Stimulated activated CD4-positive, alpha-beta T cell treated with anti-CD3 and anti-CD28 coated beads, Interleukin-1b, Interleukin-23, amount 100 ng/mL, for 24 hours (primary cell): ENCODE data around the gene YWHAQ.
A peak's percentile ranks its signal among the peaks of the same experiment; 100 is the strongest.

Source experiments
- DNase-seq, 4 experiments: peaks; one replicate each; pipeline ENCODE4 v3.0.0-alpha.2; 2020; ENCODE audit warnings: low read depth in 4 of 4, low spot score in 1 of 4

Gene YWHAQ

DNA sequence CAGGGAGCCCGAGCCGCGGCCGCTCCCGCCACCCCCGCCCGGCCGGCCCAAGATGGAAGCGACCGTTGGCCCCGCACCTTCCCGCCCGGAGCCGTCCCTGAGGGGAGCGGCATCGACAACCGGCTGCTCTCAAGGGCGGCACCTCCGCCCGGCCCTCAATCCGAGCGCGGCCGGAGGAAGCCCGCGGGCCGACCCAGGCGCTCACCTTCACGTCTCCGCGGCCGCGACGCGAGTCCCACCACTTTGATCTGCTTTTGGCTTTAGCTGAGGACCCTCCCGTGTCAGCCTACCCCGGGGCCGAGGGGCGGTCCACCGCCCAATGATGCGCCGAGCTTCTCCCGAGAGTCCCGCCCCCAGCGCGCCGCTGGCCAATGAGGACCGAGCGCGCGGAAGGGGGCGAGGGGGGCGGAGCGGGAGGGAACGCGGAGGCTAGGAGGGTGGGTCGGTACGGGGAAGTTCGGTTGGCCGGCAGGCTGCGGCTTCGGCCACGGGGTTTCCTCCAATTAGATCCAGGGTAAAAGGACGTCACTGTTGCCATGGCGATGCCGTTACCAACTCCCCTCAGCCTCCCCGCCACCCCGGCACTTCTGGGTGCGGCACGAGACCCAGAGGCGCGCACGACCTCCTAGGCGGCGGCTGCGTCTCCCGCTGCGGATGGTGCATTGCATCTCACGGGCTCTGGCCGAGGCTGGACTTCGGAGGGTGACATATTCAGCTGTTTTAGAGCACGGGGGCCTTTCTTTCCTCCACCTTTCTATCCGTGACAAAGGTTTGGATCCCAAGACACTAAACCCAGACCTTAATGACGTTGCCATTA is at the start of gene YWHAQ:
TSS of gene YWHAQ (minus strand) at position 262 of the 817 bp plus-strand sequence. CDS start 545 bp downstream, outside the sequence.
- peak; percentile 89 to 96 (median 96) for DNase-seq

DNA sequence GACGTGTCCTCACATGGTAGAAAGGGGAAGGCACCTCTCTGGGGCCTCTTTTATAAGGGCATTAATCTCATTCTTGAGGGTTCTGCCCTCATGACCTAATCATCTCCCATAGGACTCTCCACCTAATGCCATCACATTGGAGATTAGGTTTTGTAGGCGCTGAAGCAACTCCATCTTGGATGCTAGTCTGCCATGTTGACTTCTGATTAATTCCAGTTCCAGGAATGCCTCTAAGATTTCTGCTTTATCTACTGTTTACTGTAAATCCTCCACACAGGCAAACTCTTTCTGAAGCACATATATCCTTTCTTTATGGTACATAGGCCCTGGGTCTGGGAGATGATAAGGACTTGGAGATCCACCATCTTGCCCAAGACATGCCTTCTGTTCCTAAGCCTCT is 49.3 kb upstream of the YWHAQ start:
- DNase-seq: no peak

DNA sequence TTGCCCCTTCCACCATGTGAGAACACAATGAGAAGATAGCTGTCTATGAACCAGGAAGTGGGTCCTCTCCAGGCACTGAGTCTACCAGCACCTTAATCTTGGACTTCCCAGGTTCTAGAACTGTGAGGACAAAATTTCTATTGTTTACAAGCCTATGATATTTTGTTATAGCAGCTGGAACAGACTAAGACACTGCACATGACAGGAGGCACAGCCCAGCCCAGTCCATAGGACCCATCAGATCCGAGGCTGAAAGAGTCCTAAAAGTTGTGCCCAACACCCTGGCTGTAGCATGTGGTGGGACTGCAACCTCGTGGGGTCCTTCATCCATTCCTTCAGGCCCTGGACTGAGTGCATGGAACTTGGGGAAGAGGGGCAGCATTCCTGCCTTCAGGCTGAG is 48.4 kb upstream of the YWHAQ start:
- DNase-seq: no peak

DNA sequence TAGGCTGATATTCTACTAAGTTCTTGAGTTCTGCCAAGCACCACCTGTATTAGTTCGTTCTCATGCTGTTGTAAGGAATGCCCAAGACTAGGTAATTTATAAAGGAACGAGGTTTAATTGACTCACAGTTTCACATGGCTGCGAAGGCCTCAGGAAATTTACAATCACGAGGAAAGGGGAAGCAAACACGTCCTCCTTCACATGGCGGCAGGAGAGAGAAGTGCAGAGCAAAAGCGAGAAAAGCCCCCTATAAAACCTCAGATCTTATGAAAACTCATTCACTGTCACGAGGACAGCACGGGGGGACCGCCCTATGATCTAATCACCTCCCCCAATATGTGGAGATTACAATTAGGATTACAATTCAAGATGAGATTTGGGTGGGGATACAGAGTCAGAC is 47.7 kb upstream of the YWHAQ start:
- DNase-seq: no peak

DNA sequence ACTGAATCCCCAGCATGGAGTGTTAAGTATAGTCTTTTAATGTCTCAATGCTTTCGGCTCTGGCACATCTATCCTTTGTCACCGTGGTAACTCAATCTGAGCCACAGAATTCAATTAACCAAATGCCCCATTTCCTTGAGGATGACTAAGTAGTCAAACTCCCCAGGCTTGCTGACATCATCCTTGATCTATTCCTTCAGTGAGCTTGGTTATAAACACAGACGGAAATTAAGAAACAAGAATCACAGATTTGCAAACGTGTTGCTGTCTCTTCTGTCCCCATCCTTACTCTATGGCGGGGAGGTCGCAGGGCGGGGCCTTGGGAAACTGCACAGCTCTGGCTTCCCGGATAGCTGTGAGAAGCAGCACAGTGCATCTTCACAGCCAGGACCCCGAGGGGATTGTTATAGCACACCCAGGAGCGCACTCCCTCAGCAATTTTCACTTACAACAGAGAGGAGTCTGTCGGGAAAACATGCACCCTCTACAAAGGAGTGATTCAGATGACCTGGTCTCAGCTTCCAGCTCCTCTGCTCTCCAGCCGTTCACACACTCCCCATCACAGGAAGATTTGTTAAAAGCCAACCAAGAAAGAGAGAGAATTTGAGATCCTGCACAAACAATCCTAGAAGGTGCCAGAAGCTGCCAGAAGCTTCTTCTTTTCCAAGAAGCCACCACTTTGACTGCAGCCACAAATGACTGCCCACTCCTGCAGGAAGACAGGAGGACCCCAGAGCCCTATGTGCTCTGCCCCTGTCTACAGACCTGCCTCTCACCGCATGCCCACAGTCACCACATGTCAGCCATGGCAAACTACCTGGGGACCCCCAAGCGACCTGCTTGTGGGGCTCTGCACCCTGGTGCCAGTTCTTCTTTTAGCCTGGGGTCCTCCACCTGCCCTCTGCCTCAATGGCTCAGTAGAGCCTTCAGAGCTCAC is 44.9 kb upstream of the YWHAQ start:
- DNase-seq: no peak

DNA sequence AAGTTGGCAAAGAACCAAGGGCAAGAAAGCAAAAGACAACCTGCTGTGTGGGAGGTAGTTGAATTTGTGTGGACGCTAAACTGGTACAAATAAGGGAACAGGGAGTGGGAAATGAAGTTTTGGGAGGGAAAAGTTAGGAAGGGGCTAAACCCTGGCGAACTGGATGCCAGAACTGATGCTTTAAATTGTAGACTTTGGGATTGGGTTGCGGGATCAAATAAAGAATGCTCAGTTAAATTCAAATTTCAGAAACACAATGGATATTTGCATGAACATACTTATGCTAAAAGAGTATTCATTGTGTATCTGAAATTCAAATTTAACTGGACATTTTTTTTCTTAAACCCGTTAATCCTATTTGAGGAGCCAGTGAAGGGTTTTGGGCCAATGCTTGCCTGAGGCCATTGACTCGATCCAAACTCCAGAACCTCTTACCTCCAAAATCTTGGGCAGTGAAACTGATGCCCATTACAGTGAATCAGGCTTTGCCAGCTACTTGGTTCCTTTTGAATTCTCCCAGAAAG is 44.2 kb upstream of the YWHAQ start:
- DNase-seq: no peak

DNA sequence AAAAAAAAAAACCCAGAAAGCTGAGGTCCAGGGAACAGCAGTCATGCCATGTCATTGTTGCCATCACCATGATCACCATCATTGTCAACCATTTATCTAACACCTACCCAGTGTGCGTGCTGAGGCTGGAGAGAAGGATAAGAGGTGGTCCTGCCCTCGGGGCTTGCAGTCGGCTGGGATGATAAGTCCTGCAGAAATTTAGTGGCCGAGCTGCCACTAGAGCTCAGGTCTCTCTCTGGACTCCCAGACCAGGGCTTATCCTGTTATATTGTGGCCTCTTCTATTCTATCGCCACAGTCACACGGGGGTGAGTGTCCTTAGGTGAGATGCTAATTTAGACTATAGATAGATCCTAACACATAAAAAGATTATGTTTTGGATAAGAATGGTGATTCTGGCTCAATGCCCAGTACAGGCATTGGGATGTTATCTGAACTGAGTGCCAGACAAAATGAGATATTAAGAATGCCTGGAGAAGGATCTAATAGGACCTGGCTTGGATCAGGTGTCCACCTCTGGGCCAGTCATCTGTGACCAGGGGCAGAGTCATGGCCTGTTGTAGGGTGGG is 43.2 kb upstream of the YWHAQ start:
- no peak for DNase-seq

DNA sequence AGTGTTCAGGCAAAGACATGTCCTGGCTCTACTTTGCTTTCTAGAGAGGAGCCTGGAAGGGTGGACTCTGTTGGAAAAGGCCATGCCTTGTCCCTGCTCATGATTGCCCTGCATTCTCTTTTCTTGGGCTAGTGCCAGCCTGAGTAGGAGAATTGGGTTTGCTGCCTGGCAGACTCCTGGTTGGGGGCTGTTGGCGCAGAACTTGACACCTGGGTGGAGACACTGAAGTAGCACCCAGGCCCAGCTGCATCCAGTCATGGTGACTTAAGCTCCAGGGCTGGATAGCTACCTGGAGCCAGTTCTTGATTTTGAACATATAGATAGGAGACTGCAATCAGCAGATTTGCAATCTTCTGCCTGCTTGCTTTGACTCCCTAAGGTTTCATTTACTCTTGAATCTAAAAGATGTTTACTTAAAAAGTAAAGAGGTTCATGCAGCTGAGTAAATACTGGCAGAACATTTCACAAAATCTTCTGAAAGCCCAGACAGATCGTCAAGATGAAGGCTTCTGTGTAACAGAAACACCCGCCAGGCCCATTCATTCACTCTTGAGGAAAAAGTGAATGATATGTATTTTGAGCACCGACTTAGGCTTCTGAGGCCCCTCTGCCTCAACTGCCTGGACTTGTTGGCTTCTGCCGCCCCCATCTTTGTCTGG is 38.0 kb upstream of the YWHAQ start:
- no peak for DNase-seq

DNA sequence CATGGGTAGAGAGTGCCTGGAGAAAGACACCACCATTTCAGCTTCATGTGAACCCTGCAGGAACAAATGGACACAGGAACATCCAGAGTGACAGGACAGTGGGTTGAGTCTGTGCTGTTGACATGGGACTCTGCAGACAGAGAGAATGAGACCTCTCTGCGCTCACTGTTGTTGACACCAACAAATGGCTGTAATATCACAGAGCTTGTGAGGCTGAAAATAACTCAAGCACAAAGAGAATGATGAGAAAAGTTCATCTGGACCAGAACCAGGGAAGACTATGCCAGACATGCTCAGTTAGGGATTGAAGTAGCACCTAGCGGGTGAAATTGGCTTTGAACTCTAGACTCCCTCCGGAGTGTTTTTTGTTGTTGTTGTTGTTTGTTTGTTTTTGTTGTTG is 37.0 kb upstream of the YWHAQ start:
- no peak for DNase-seq

DNA sequence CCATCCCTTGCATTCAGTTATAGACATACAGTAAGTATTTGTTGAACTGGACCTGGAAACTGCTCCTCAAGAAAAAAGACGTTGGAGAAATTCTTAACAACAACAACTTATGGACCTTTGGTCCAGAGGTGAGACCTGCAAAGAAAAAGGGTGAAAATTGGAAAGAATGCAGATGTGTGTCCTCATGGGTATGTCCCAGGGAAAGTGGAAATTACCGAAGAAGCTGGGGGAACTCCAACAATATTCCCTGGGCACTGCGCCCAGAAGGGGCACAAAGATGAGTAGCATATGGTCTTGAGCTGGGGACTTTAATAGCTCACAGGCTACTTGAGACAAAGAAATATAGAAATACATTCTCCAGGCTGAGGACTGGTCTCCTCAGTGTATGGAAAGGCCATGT is 35.5 kb upstream of the YWHAQ start:
- no peak for DNase-seq

DNA sequence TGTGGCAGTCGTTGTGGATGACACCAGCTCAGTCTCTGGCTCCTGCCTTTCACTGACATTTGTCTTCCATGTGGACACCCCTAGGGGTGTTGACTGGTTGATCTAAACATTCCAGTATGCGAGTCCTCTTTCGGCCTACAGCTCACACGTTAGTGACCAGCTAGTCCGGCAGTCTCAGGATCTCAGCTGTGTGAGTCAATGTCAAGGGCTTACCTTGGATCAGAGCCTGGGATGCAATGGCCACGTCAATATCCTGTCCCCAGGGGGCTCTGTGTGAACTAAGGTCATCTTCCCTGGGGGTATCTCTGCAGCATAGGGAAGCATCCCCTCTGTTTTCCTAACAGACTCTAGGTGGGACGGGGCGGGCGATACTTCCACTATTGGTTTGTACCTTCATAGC is 35.1 kb upstream of the YWHAQ start:
- DNase-seq: no peak

DNA sequence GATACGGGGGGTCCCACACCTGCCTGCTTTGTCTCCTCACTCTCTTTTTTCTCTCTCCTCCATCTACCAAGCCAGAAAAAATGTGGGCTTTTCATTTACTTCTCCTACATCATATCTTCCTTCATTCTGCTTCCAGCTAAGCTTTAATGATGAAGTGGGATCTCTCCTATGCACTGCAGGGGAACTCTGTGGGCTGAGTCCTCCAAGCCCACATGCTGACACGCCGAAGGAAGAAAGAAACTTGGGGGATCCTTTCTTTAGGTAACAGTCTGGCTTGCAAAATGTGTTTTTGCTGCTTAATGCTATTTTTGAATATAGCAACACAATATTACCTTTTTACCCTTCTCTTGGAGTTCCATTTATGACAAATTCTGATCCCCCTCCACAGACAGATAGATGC is 33.6 kb upstream of the YWHAQ start:
- DNase-seq: no peak

DNA sequence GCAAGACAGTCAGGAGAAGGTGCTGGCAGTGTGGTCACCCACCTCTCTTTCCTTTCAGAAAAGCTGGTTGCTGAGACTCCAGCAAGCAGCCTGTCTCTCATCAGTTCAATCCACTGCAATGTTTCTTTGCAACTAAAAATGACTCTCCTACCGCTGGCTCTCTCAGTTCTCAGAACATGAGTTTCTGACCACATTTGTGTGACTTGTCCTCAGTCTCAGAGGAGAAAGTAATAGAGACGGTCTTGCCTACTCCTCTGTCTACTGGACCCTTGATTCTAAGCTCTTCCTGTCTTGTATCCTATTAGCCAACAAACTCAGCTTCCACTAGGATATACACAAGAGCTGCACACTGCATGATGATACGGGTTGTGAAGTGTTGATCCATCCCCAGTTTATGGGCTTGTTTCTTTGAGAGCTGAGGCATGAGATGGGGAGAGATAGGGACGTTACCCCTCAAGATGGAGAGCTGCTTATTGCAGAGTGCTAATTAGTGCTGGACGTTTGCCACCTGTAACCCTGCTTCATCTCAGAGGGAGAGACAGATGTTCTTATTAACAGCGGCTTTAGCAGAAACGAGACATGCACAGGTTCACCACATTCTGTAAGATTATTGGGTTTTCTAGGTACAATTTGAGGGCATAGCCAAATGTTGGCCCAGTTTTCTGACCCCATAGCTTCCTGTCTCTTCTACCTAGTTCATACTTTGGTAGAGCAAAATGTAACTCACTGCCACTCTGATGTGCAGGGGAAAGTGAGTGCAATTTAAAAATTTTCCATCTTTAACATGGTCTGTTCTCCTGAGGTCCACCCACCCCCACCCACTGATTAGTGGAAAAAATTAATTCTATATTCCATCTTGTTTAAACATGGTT is 32.4 kb upstream of the YWHAQ start:
- no peak for DNase-seq

DNA sequence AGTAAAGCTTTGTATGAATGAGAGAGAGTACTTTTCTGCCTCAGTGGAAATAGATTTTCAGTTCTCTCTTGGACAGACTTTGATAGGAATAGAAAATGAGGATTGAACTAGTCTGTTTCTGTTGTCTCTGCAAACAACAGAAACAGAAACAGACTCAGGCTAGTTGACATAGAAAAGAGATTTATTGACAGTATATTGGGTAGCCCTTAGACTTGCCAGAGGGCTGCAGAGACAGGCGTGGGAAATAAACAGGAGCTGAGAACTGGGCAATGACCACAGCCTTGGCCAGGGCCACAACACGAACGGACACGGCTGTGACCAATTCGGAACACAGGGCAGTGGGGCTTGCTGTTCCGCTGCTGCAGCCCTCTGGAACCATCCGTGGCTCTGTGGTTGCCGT is 30.5 kb upstream of the YWHAQ start:
- DNase-seq: no peak

DNA sequence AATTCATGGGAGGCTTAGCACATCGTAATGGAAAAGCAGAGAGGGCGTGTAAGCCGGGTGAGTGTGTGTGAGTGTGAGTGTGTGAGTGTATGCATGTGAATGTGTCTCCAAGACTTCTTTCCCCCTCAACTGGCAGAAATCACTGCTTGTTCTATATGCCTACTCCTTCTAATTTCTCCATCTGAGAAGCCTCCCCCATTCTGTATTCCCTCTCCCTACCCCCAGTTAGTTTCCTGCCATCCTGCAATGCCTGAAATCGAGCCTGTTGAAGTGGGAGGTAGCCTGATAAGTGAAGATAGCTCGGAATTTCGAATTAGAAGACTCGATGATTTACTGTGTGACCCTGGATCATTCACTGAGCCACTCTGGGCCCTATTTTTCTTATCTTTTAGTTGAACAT is 30.0 kb upstream of the YWHAQ start:
- no peak for DNase-seq

DNA sequence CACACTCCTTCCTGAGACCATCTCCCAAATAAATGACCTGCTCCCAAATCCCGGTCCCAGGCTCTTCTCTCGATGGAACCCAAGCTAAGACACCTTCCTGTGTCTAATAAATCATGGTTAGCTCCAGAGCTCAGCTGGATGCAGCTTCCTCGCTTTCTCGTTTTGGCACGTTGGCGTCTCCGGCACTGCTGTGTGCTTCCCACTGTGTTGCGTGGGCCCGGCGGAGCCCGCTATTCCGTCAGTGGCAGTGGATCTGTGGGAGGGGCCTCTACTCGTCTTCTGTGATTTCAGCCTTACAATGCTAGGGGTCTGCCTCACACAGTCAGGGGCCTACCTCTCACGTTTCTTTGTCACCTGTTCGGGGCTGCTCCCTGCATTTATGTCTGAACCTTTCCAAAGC is 29.4 kb upstream of the YWHAQ start:
- no peak for DNase-seq

DNA sequence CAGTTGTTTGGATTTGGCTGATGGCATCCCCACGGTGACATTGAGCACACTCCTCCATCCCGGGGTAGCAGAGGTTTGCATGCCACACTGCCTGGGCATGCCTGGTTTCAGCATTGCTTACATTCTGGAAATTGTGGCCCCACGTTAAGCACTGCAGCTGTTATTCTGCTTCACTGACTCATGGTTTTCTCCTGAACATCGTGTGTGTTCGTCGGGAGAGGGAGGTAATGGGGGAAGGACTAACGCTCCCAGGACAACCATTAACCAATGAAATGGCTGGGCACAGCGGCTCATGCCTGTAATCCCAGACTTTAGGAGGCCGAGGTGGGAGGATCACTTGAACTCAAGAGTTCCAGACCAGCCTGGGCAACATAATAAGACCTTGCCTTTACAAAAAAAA is 28.2 kb upstream of the YWHAQ start:
- no peak for DNase-seq

DNA sequence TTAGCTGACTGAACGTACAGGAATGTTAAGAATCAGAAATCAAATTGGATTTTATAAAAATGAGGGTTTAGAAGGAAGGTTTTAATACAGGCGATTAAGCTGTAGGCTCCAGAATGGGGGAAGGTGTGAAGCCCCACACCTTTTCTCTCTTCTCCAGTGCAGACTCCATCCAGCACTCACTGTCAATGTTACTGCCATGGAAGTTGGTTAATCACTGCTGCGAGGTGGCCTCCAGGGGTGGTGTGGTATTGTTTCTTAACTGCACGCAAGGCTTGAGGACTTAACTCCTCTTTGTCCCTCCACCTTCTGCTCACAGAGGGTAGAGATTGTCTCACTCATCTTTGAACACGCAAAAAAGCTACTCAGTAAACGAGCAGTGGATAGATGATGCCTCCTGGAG is 26.9 kb upstream of the YWHAQ start:
- DNase-seq: no peak

DNA sequence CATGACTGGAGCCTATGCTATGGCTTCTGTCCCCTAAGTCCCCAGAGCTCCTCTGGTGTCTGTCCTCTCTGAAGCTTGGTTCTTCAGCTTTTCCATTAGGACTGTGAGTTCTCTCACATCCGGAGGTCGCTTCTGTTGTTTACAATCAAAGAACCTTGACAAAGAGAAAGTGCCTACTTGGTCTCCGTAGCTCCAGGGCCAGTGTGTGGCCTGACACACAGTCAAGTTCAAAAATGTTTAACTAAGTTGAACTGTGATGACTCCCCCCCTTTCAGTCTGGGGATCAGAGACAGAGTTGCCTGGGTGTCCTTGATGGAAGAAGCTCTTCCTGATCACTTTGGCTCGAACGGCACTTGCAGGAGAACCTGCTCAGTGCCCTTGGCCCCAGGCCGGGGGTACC is 26.3 kb upstream of the YWHAQ start:
- DNase-seq: no peak

DNA sequence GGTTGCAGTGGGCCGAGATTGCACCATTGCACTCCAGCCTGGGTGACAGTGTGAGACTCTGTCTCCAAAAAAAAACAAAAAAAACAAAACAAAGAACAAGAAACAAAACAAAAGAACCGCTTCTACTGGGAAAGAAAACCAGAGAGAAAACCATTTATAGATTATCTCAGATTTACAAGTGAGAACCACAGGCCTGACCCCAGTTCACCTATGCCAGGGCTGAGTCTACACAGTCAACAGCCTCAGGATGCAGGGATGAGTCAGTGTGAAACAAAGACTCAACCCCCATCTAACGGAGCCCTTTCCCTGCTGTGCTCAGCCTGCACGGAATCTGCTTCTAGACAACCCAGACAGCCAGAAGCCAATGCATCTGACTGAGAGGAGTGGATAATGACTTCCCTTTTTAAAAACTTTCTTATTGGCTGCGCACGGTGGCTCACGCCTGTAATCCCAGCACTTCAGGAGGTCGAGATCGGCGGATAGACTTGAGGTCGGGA is 25.5 kb upstream of the YWHAQ start:
- peak; percentile 11 to 55 (median 30) for DNase-seq
